Measurements from ENCODE around the gene CYP2U1.

DNA sequence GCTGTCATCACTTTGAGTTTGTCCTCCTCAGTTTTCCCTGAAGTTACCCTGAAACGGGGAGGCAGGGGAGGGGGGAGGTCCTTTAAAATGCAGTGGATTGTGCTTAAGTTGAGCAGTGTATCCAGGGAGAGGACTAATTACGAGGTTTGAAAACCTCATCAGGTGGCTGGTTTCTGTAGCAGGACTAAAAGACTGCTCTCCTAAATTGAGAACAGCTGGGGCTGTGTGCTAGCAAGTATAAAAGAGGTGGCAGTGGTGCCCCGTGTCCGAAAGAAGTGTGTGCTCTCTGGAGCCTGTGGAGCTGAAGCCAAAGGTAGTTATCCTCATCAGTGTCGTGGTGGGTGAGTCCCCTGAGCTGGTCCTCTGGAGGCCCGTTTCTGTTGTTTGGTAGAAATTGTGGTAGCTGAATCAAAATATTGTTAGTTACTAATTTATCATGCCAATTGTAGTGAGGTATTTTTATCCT, 37.2 kb upstream of the CYP2U1 start:
- TF ChIP-seq EZH2 (optimal IDR thresholded peaks at IDR 0.05; ENCODE audit: low read depth, low read length), result no peak
- TF ChIP-seq, protein P1, sequence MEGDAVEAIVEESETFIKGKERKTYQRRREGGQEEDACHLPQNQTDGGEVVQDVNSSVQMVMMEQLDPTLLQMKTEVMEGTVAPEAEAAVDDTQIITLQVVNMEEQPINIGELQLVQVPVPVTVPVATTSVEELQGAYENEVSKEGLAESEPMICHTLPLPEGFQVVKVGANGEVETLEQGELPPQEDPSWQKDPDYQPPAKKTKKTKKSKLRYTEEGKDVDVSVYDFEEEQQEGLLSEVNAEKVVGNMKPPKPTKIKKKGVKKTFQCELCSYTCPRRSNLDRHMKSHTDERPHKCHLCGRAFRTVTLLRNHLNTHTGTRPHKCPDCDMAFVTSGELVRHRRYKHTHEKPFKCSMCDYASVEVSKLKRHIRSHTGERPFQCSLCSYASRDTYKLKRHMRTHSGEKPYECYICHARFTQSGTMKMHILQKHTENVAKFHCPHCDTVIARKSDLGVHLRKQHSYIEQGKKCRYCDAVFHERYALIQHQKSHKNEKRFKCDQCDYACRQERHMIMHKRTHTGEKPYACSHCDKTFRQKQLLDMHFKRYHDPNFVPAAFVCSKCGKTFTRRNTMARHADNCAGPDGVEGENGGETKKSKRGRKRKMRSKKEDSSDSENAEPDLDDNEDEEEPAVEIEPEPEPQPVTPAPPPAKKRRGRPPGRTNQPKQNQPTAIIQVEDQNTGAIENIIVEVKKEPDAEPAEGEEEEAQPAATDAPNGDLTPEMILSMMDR (IDR thresholded peaks at IDR 0.05; ENCODE audit: low read length), result no peak

Measured in MM.1S (cell line).